OCI-LY1 (cell line): ENCODE data around the gene TIMP3.

ENCODE experiments used
- H2AFZ ChIP-seq: fragments of 200-600 bp; sonication (generic), shearing (Covaris generic); 2 replicates; pipeline ENCODE4 v1.6.0; 2014; ENCODE audit warnings: antibody characterized with exemption, mild to moderate bottlenecking, low read length
- H3F3A ChIP-seq: fragments of 200-600 bp; sonication (generic), shearing (Covaris generic); 2 replicates; pipeline ENCODE4 v1.6.0; 2014; ENCODE audit warnings: mild to moderate bottlenecking, antibody characterized with exemption, low read length, moderate library complexity; ENCODE audit not compliant: insufficient read depth
- H3K27ac ChIP-seq: fragments of 200-600 bp; sonication (generic); 2 replicates; pipeline ENCODE4 v1.5.1; 2014; ENCODE audit warnings: low read length, mixed run types, mild to moderate bottlenecking, low read depth; ENCODE audit not compliant: poor library complexity, severe bottlenecking
- H3K27me3 ChIP-seq: fragments of 200-600 bp; sonication (generic); 2 replicates; pipeline ENCODE4 v1.6.0; 2014; ENCODE audit warnings: antibody characterized with exemption, mild to moderate bottlenecking, low read length, moderate library complexity; ENCODE audit not compliant: insufficient read depth
- H3K36me3 ChIP-seq: fragments of 200-600 bp; sonication (generic); 2 replicates; pipeline ENCODE4 v1.6.1; 2014; ENCODE audit warnings: mild to moderate bottlenecking, antibody characterized with exemption, low read length, moderate library complexity, mixed read lengths; ENCODE audit not compliant: insufficient read depth
- H3K4me1 ChIP-seq: fragments of 200-600 bp; sonication (generic); 2 replicates; pipeline ENCODE4 v1.5.1; 2014; ENCODE audit warnings: mild to moderate bottlenecking, low read length, moderate library complexity; ENCODE audit not compliant: insufficient read depth, severe bottlenecking
- H3K4me2 ChIP-seq: fragments of 200-600 bp; sonication (generic), shearing (Covaris generic); 2 replicates; pipeline ENCODE4 v1.6.1; 2014; ENCODE audit warnings: low read length
- H3K4me3 ChIP-seq: fragments of 200-600 bp; sonication (generic); 2 replicates; pipeline ENCODE4 v1.5.1; 2014; ENCODE audit warnings: low read length, low read depth, mild to moderate bottlenecking, mixed read lengths; ENCODE audit not compliant: poor library complexity, severe bottlenecking
- H3K79me2 ChIP-seq: fragments of 200-600 bp; shearing (Covaris generic); 2 replicates; pipeline ENCODE4 v1.6.1; 2016; ENCODE audit warnings: mixed run types, low read length, mixed read lengths; ENCODE audit not compliant: insufficient read depth
- H3K9ac ChIP-seq: fragments of 200-600 bp; sonication (generic), shearing (Covaris generic); 2 replicates; pipeline ENCODE4 v1.6.1; 2014; ENCODE audit warnings: mild to moderate bottlenecking, low read length, mixed read lengths
- H3K9me2 ChIP-seq: fragments of 200-600 bp; sonication (generic), shearing (Covaris generic); 2 replicates; pipeline ENCODE4 v1.6.1; 2014; ENCODE audit warnings: low read depth, mild to moderate bottlenecking, low read length, mixed read lengths
- H3K9me3 ChIP-seq: fragments of 200-600 bp; shearing (Covaris generic); 2 replicates; pipeline ENCODE4 v1.6.1; 2014; ENCODE audit warnings: low read length, mixed read lengths
- H4K20me1 ChIP-seq: fragments of 200-600 bp; sonication (generic), shearing (Covaris generic); 2 replicates; pipeline ENCODE4 v1.6.0; 2016; ENCODE audit warnings: mild to moderate bottlenecking, low read length; ENCODE audit not compliant: insufficient read depth
- CTCF ChIP-seq: fragments of 200-600 bp; sonication (generic), shearing (Covaris generic); IDR thresholded peaks from 2 replicates; pipeline ENCODE4 v1.5.1; 2017; ENCODE audit warnings: mild to moderate bottlenecking, antibody characterized with exemption, low read length, moderate library complexity, mixed read lengths
- EZH2 ChIP-seq: fragments of 200-600 bp; sonication (generic), shearing (Covaris generic); IDR thresholded peaks from 2 replicates; pipeline ENCODE4 v1.8.0; 2017; ENCODE audit warnings: borderline replicate concordance, mixed run types, mild to moderate bottlenecking, antibody characterized with exemption, low read length, moderate library complexity, mixed read lengths

Gene TIMP3

GRCh38 chr22:32911503-32911902, 110.0 kb downstream of the TIMP3 start:
- Histone ChIP-seq H4K20me1 (no peaks in the 10 kb centered on the region), H3K9me3 (peaks cover 3% of the 10 kb centered on the region; the same call in 1 of the 2 replicates), H3K4me1 (no peaks in the 10 kb centered on the region), H3K9ac (no peak overlapping the region), H3F3A (no peaks in the 10 kb centered on the region), H3K79me2 (no peaks in the 10 kb centered on the region), H3K9me2 (no peaks in the 10 kb centered on the region), H2AFZ (no peak overlapping the region), H3K4me2 (no peak overlapping the region), H3K4me3 (no peak overlapping the region), H3K27me3 (no peaks in the 10 kb centered on the region), H3K36me3 (no peaks in the 10 kb centered on the region), H3K27ac (no peak overlapping the region)
- TF ChIP-seq EZH2 (no peak), CTCF (no peak)
